ENCODE results near the gene STPG1.

DNA sequence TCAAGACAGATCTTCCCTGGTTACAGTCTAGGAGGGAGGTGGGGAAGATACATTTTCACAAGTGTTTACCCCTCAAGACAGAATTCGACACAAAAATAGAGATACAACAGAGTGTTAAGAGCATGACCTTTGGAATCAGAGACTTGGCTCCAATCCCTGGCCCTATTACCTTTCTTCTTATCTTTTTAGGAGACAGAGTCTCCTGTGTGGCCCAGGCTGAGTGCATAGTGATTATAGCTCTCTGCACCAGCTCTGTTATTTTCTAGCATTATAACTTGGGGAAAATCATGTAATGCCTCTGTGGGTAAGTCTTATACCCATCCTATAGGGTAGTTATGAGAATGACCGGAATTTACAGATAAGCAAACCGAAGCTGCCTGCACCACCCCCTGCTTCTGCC lies 11.9 kb upstream of the STPG1 start:
- TF ChIP-seq, protein P1, sequence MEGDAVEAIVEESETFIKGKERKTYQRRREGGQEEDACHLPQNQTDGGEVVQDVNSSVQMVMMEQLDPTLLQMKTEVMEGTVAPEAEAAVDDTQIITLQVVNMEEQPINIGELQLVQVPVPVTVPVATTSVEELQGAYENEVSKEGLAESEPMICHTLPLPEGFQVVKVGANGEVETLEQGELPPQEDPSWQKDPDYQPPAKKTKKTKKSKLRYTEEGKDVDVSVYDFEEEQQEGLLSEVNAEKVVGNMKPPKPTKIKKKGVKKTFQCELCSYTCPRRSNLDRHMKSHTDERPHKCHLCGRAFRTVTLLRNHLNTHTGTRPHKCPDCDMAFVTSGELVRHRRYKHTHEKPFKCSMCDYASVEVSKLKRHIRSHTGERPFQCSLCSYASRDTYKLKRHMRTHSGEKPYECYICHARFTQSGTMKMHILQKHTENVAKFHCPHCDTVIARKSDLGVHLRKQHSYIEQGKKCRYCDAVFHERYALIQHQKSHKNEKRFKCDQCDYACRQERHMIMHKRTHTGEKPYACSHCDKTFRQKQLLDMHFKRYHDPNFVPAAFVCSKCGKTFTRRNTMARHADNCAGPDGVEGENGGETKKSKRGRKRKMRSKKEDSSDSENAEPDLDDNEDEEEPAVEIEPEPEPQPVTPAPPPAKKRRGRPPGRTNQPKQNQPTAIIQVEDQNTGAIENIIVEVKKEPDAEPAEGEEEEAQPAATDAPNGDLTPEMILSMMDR (IDR thresholded peaks at IDR 0.05), result no peak
- TF ChIP-seq POLR2A (IDR thresholded peaks at IDR 0.05), result no peak

All from upper lobe of left lung (tissue), 4 donors.